Gastrocnemius medialis (tissue), 4 donors: ENCODE results near the gene PRKD2. TPM values are rescaled to one million over a fixed set of nuclear protein-coding genes. Genes with fewer than 3 reads are reported as not detected.

ENCODE experiments used
- ATAC-seq, 2 donors: fragments of 150-250 bp; one replicate each; pipeline ENCODE4 v1.9.1; 2016
- DNase-seq, 2 donors: peaks; one replicate each; pipeline ENCODE4 v3.0.0-alpha.2; 2019
- H3K27ac ChIP-seq, 4 donors: fragments of 200-600 bp; sonication (generic); 1 replicate in 1 of 4; 2 replicates in 3 of 4; pipeline ENCODE4 v1.5.1; 2016 to 2018; ENCODE audit warnings: mild to moderate bottlenecking in 2 of 4, moderate library complexity in 1 of 4
- H3K27me3 ChIP-seq, 3 donors: fragments of 200-600 bp; sonication (generic) in 2 of 3; 1 replicate in 1 of 3; 2 replicates in 2 of 3; pipeline versions ENCODE4 v1.5.1 to v1.6.0; 2016 to 2019; ENCODE audit warnings: mild to moderate bottlenecking in 1 of 3, moderate library complexity in 1 of 3
- H3K36me3 ChIP-seq, 2 donors: fragments of 200-600 bp; sonication (generic) in 1 of 2; one replicate each; pipeline ENCODE4 v1.5.1; 2017 to 2018
- H3K4me1 ChIP-seq, 2 donors: fragments of 200-600 bp; sonication (generic) in 1 of 2; one replicate each; pipeline ENCODE4 v1.5.1; 2016 to 2017; ENCODE audit warnings: mild to moderate bottlenecking in 2 of 2
- H3K4me3 ChIP-seq, 4 donors: fragments of 200-600 bp; sonication (generic) in 3 of 4; 1 replicate in 1 of 4; 2 replicates in 3 of 4; pipeline ENCODE4 v1.5.1; 2016 to 2019; ENCODE audit warnings: mild to moderate bottlenecking in 2 of 4
- H3K9me3 ChIP-seq, 3 donors: fragments of 200-600 bp; sonication (generic) in 2 of 3; 1 replicate in 1 of 3; 2 replicates in 2 of 3; pipeline ENCODE4 v1.5.1; 2016 to 2019
- POLR2A ChIP-seq, 2 donors: fragments of 450-650 bp; IDR thresholded peaks; one replicate each; pipeline ENCODE4 v1.6.1; 2017; ENCODE audit warnings: antibody characterized with exemption in 2 of 2, mild to moderate bottlenecking in 2 of 2, moderate library complexity in 2 of 2
- in situ Hi-C, 4 donors: fragments of 200-750 bp; cut with MboI; loops; one replicate each; pipeline versions ENCODE4 v1.15.0 to v1.8.0; 2017; ENCODE audit warnings: low sequenced_read_pairs in 4 of 4
- intact Hi-C: fragments of 100-400 bp; cut with DNase I; formaldehyde crosslinking; loops from one replicate; pipeline ENCODE4 v1.15.1; 2023; ENCODE audit warnings: low total_unique reads
- total RNA-seq, 4 donors: library from RNA; depleted of rRNA; stranded (reverse); fragments of >200 nt; gene quantifications; one replicate each; pipeline versions ENCODE4 v1.1.0 to v1.2.3, GENCODE V29; 2016
- TF ChIP-seq, protein P1 (sequence below), 5 experiments: fragments of 450-650 bp in 3 of 5; fragments of 200-600 bp in 2 of 5; sonication (generic) in 2 of 5; IDR thresholded peaks in 4 of 5; conservative IDR thresholded peaks in 1 of 5; 1 replicate in 4 of 5; 2 replicates in 1 of 5; pipeline ENCODE4 v1.5.1; 2016 to 2019; ENCODE audit warnings: antibody characterized with exemption in 5 of 5, mild to moderate bottlenecking in 3 of 5, moderate library complexity in 3 of 5

Gene PRKD2
- total RNA-seq, 4 donors from 2014 or later = 4.2 to 7.2 (median 6.1) TPM

DNA sequence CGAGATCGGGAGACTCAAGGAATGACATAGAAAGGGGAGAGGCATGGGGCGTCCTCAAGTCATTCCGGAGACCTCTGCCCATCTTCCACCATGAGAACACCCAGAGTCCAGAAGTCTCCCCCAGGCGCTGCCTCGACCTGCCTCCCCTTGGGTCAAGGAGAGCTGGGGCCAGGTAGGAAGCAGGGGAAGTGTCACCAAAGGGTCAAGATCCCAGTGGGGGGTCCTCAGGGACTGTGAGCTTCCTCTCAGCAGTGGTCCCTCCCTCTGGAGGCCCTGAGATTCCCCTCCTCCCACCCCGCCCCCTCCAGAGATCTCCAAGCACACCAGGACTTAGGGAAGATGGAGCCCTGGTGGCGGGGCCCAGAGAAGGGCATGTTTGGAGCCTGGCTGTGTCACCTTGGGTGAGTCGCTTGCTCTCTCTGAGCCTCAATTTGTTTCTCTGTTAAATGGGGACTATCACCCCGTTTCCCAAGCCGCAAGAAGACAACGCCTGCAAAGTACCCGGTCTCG lies 56.9 kb downstream of the PRKD2 start:
- no peak for ATAC-seq
- Histone ChIP-seq H3K36me3 (no peaks in the 10 kb centered on the region), H3K27ac (peak overlapping the region in 1 of 4 donors; percentile 51), H3K4me3 (peak overlapping the region; percentile 61 to 79 (median 71)), H3K4me1 (peaks cover 17 to 18% of the 10 kb centered on the region in 2 donors), H3K27me3 (peaks cover 14 to 20% (median 16%) of the 10 kb centered on the region in 3 donors), H3K9me3 (no peaks in the 10 kb centered on the region)
- in situ Hi-C loops = loop anchor here (5.0 to 10.0 kb wide), 4 partner anchors 43 to 125 kb away; no protein-coding TSS in a partner anchor
- DNase-seq = no peak
- TF ChIP-seq, protein P1, sequence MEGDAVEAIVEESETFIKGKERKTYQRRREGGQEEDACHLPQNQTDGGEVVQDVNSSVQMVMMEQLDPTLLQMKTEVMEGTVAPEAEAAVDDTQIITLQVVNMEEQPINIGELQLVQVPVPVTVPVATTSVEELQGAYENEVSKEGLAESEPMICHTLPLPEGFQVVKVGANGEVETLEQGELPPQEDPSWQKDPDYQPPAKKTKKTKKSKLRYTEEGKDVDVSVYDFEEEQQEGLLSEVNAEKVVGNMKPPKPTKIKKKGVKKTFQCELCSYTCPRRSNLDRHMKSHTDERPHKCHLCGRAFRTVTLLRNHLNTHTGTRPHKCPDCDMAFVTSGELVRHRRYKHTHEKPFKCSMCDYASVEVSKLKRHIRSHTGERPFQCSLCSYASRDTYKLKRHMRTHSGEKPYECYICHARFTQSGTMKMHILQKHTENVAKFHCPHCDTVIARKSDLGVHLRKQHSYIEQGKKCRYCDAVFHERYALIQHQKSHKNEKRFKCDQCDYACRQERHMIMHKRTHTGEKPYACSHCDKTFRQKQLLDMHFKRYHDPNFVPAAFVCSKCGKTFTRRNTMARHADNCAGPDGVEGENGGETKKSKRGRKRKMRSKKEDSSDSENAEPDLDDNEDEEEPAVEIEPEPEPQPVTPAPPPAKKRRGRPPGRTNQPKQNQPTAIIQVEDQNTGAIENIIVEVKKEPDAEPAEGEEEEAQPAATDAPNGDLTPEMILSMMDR (IDR thresholded peaks at IDR 0.05 in 4 of 5, conservative IDR thresholded peaks at IDR 0.05 in 1 of 5) = no peak
- intact Hi-C loops = no loop called here

DNA sequence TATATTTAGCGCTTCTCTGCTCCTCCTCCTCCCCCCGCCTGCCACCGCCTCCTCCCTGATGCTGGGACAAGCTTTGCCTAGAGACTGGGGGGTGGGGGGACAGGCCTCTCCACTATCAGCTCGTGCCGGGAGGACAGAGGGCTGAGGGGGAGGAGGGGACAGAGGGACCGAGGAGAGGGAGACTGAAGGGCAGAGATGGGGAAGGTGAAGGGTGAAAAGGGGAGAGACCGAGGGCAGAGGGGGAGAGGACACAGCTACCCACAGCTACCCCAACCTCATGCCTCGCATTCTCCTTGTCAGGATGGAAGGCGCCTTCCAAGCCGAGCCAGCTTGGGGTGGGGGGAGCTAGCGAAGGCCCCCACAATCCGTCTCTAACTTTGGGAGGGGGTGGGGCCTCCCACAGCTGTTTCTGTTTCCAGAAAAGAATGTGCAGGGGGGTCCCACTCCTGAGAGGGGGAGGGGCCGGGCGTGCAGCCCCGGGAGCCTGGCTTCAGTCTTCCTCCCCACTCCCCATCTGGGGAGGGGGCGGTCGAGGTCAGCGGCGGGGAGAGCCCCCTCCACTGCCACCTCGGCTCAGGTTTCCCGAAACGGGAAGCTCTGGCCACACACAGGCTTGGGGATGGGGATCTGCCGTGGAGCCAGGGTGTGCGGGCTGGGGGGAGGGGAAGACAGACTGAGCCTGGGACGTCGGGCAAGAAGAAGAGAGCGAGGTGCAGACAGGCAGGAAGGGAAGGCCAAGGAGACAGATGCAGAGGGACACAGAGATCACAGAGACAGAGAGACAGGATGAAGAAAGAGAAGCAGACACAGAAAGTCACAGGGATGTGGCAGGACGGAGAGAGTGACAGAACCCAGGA lies 57.5 kb downstream of the PRKD2 start:
- TF ChIP-seq, protein P1 (IDR thresholded peaks at IDR 0.05 in 4 of 5, conservative IDR thresholded peaks at IDR 0.05 in 1 of 5) = no peak
- no peak for TF ChIP-seq POLR2A (IDR thresholded peaks at IDR 0.05)
- no peak overlapping the region for H3K27ac ChIP-seq

DNA sequence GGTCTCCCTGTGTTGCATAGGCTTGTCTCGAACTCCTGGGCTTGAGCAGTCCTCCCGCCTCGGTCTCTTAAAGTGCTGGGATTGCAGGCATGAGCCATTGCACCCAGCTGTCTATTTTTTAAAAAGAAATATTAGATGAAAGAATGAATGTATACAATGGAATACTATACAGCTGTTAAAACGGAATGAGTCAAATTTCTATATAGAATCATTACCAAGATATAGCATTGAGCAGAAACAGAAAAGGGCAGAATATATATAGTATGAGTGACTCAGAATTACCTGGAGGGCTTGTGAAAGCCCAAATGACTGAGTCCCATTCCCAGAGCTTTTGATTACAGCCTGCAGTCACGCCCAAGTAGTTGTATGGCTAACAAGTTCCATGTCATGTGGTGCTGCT lies 60.4 kb downstream of the PRKD2 start:
- Histone ChIP-seq H3K36me3 (no peaks in the 10 kb centered on the region), H3K9me3 (no peaks in the 10 kb centered on the region), H3K27ac (no peak overlapping the region), H3K4me3 (no peak overlapping the region), H3K4me1 (peaks cover 14% of the 10 kb centered on the region in 2 donors), H3K27me3 (peaks cover 14 to 20% (median 16%) of the 10 kb centered on the region in 3 donors)
- intact Hi-C loops = no loop called here
- in situ Hi-C loops = no loop called here
- DNase-seq = no peak
- no peak for ATAC-seq
- TF ChIP-seq POLR2A (IDR thresholded peaks at IDR 0.05) = no peak
- TF ChIP-seq, protein P1 (IDR thresholded peaks at IDR 0.05 in 4 of 5, conservative IDR thresholded peaks at IDR 0.05 in 1 of 5) = no peak

More for the DNA sequence above, 57.5 kb downstream of the PRKD2 start:
- H3K4me1 ChIP-seq = peaks cover 17 to 18% of the 10 kb centered on the region in 2 donors
- ATAC-seq (no peak), DNase-seq (no peak)
- H3K27me3 ChIP-seq = peaks cover 14 to 20% (median 16%) of the 10 kb centered on the region in 3 donors
- no peaks in the 10 kb centered on the region for H3K36me3 ChIP-seq
- in situ Hi-C loops = loop anchor here (5.0 to 10.0 kb wide), 4 partner anchors 42 to 125 kb away; no protein-coding TSS in a partner anchor
- intact Hi-C loops = no loop called here
- H3K4me3 ChIP-seq = peak overlapping the region; percentile 19 to 74 (median 64)
- no peaks in the 10 kb centered on the region for H3K9me3 ChIP-seq

DNA sequence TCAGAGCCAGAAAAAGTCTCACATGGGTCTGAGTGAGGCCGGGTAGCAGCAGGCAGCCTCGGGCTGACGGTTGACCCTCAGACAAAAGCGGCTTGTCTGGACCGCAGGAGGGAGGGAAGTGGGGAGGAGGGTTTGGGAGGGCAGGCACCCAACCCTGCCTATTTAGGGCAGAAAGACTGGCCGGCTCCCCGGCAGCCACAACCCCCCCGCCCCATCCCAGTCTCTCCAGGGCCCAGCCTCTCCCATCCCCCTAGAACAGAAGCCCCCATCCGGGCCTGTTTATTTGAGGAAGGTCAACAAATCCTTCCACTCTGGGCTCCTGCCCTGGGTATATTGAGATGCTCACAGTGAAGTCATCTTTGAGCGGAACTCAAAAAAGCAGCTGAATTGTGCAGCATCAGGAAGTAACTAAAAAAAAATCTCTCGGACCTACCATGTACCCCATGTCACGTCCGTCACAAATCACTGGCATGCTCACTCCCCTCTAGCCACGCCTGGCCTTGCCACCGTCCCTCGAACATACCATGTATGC lies 62.2 kb downstream of the PRKD2 start:
- DNase-seq (no peak), ATAC-seq (no peak)
- intact Hi-C loops (no loop called here), in situ Hi-C loops (no loop called here)
- Histone ChIP-seq H3K9me3 (no peaks in the 10 kb centered on the region), H3K36me3 (no peaks in the 10 kb centered on the region), H3K4me3 (no peak overlapping the region), H3K4me1 (peaks cover under 1 to 4% of the 10 kb centered on the region in 2 donors), H3K27me3 (peaks cover 6 to 20% (median 8%) of the 10 kb centered on the region in 3 donors), H3K27ac (no peak overlapping the region)
- TF ChIP-seq, protein P1 (IDR thresholded peaks at IDR 0.05 in 4 of 5, conservative IDR thresholded peaks at IDR 0.05 in 1 of 5) = no peak
- TF ChIP-seq POLR2A (IDR thresholded peaks at IDR 0.05) = no peak
